Astrocyte of the cerebellum (primary cell): ENCODE data around the gene PPM1L.

Experiments
- DNase-seq: peaks from one replicate; pipeline ENCODE4 v3.0.0-alpha.2; 2011; ENCODE audit warnings: low read depth
- H3K4me3 ChIP-seq: 2 replicates; pipeline ENCODE4 v1.5.1; 2011; ENCODE audit warnings: mild to moderate bottlenecking, low read depth, low read length, moderate library complexity
- CTCF ChIP-seq: IDR thresholded peaks from 2 replicates; pipeline ENCODE4 v1.5.1; 2012; ENCODE audit warnings: low read length, low read depth, moderate library complexity, mild to moderate bottlenecking; ENCODE audit errors: missing control alignments
- in situ Hi-C: cut with HindIII; loops from 2 replicates; pipeline ENCODE4 v1.10.0; 2017; ENCODE audit warnings: low sequenced_read_pairs

The PPM1L gene

GRCh38 chr3:161081633-161082032 lies 325.6 kb downstream of the PPM1L start:
- TF ChIP-seq CTCF, result no peak
- in situ Hi-C loops, result no loop called here
- DNase-seq, result no peak
- no peak overlapping the region for H3K4me3 ChIP-seq

- H3K4me3 ChIP-seq, result no peak overlapping the region
- no peak for DNase-seq
- in situ Hi-C loops, result no loop called here
- TF ChIP-seq CTCF, result no peak
Measured at GRCh38 chr3:161082063-161082462, 326.0 kb downstream of the PPM1L start.

GRCh38 chr3:161083131-161083530 lies 327.1 kb downstream of the PPM1L start:
- no peak for DNase-seq
- in situ Hi-C loops, result no loop called here
- H3K4me3 ChIP-seq, result no peak overlapping the region
- TF ChIP-seq CTCF, result no peak

- TF ChIP-seq CTCF, result no peak
- H3K4me3 ChIP-seq, result no peak overlapping the region
- in situ Hi-C loops, result no loop called here
- no peak for DNase-seq
Measured at GRCh38 chr3:161084277-161084676, 328.2 kb downstream of the PPM1L start.

- in situ Hi-C loops, result no loop called here
- no peak for DNase-seq
- no peak overlapping the region for H3K4me3 ChIP-seq
- no peak for TF ChIP-seq CTCF
Measured at GRCh38 chr3:161093895-161094294, 337.9 kb downstream of the PPM1L start.

- in situ Hi-C loops, result no loop called here
- DNase-seq, result no peak
- peak; percentile 42 for TF ChIP-seq CTCF
- H3K4me3 ChIP-seq, result no peak overlapping the region
Measured at GRCh38 chr3:161096771-161097367, 340.8 kb downstream of the PPM1L start.
